ENCODE results near the gene ZNF3. TPM values are rescaled to one million over a fixed set of nuclear protein-coding genes. Genes with fewer than 3 reads are reported as not detected.

The ZNF3 gene
- total and polyA plus RNA-seq, 9 of the 15 experiments (the other 6 are each of a cell fraction or from before 2014, with no cell fraction given) = 30.0 to 64.9 (median 51.5) TPM

DNA sequence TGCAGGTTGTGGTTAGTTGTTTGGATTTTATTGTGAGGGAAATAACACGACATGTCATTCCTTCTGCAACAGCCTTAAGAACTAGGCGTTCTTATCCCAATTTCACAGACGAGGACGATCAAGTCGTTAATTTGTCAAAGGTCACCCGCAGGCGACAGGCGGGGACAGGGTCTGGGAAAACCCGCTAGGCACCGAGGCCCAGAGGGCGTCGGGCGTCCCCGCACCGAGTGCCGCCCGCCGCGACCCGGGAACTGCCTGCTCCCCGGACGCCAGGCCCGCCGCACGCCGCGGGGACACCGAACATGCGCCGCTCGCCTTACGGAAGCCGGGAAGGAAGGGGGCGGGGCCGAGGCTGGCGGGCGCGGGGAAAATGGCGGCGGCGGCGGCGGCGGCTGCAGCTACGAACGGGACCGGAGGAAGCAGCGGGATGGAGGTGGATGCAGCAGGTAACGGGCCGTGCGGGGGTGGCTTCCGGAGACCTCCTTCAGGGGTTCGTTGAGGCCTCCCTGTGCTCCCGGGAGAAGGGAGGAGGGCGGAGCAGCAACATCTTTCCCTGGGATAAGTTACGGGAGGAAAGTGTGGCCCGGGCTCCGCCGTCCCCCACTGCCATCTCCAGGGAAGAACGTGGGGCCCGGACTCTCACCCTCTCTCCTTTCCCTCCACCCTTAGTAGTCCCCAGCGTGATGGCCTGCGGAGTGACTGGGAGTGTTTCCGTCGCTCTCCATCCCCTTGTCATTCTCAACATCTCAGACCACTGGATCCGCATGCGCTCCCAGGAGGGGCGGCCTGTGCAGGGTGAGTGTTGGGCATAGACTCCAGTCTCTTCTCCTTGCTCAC is 7.3 kb upstream of the ZNF3 start, which contains the start of gene COPS6 (continued):
- TF ChIP-seq BRD4 (IDR thresholded peaks at IDR 0.05) (peak; percentile 78), HSF4 (CRISPR knock-in tag; IDR thresholded peaks at IDR 0.05; ENCODE audit: borderline replicate concordance) (no peak), SMARCA5 (IDR thresholded peaks at IDR 0.05) (no peak), POLR2G (IDR thresholded peaks at IDR 0.05; ENCODE audit: low read depth, low read length) (peak; percentile 99), ZBTB17 (CRISPR knock-in tag; IDR thresholded peaks at IDR 0.05) (peak; percentile 82), SIN3B (IDR thresholded peaks at IDR 0.05; ENCODE audit: low read depth) (peak; percentile 88), RBM14 (IDR thresholded peaks at IDR 0.05; ENCODE audit: borderline replicate concordance, insufficient read depth, low read depth, low read length) (no peak), HMG20A (CRISPR knock-in tag; conservative IDR thresholded peaks at IDR 0.05) (no peak), MECOM (CRISPR knock-in tag; IDR thresholded peaks at IDR 0.05) (peak; percentile 34; the same call in 1 of the 2 replicates), JUN (IDR thresholded peaks at IDR 0.05; ENCODE audit: borderline replicate concordance, low read depth, low read length) (0 out of 2 replicates have a peak, but pooled peaks have one; percentile 46), JUN (CRISPR knock-in tag; IDR thresholded peaks at IDR 0.05; ENCODE audit: borderline replicate concordance) (peak; percentile 98), ZKSCAN8 (CRISPR knock-in tag; IDR thresholded peaks at IDR 0.05) (no peak), CBX2 (IDR thresholded peaks at IDR 0.05; ENCODE audit: insufficient read depth, low read length, poor library complexity, severe bottlenecking) (no peak), ZNF785 (CRISPR knock-in tag; IDR thresholded peaks at IDR 0.05) (no peak), ZNF197 (CRISPR knock-in tag; IDR thresholded peaks at IDR 0.05; ENCODE audit: low read depth) (no peak), MAFK (IDR thresholded peaks at IDR 0.05; ENCODE audit: low read length) (no peak), RNF2 (IDR thresholded peaks at IDR 0.05) (peak; percentile 90), MEF2A (IDR thresholded peaks at IDR 0.05; ENCODE audit: control insufficient read depth, low read depth, low read length) (no peak), BCL6 (CRISPR knock-in tag; IDR thresholded peaks at IDR 0.05) (no peak)
- TF ChIP-seq, protein P1, sequence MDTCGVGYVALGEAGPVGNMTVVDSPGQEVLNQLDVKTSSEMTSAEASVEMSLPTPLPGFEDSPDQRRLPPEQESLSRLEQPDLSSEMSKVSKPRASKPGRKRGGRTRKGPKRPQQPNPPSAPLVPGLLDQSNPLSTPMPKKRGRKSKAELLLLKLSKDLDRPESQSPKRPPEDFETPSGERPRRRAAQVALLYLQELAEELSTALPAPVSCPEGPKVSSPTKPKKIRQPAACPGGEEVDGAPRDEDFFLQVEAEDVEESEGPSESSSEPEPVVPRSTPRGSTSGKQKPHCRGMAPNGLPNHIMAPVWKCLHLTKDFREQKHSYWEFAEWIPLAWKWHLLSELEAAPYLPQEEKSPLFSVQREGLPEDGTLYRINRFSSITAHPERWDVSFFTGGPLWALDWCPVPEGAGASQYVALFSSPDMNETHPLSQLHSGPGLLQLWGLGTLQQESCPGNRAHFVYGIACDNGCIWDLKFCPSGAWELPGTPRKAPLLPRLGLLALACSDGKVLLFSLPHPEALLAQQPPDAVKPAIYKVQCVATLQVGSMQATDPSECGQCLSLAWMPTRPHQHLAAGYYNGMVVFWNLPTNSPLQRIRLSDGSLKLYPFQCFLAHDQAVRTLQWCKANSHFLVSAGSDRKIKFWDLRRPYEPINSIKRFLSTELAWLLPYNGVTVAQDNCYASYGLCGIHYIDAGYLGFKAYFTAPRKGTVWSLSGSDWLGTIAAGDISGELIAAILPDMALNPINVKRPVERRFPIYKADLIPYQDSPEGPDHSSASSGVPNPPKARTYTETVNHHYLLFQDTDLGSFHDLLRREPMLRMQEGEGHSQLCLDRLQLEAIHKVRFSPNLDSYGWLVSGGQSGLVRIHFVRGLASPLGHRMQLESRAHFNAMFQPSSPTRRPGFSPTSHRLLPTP (IDR thresholded peaks at IDR 0.05; ENCODE audit: borderline replicate concordance, extremely low read depth, insufficient read length) = no peak
- TF ChIP-seq, protein P2, sequence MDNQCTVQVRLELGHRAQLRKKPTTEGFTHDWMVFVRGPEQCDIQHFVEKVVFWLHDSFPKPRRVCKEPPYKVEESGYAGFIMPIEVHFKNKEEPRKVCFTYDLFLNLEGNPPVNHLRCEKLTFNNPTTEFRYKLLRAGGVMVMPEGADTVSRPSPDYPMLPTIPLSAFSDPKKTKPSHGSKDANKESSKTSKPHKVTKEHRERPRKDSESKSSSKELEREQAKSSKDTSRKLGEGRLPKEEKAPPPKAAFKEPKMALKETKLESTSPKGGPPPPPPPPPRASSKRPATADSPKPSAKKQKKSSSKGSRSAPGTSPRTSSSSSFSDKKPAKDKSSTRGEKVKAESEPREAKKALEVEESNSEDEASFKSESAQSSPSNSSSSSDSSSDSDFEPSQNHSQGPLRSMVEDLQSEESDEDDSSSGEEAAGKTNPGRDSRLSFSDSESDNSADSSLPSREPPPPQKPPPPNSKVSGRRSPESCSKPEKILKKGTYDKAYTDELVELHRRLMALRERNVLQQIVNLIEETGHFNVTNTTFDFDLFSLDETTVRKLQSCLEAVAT (IDR thresholded peaks at IDR 0.05) = no peak
- TF ChIP-seq, protein P3, sequence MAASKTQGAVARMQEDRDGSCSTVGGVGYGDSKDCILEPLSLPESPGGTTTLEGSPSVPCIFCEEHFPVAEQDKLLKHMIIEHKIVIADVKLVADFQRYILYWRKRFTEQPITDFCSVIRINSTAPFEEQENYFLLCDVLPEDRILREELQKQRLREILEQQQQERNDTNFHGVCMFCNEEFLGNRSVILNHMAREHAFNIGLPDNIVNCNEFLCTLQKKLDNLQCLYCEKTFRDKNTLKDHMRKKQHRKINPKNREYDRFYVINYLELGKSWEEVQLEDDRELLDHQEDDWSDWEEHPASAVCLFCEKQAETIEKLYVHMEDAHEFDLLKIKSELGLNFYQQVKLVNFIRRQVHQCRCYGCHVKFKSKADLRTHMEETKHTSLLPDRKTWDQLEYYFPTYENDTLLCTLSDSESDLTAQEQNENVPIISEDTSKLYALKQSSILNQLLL (CRISPR knock-in tag; IDR thresholded peaks at IDR 0.05; ENCODE audit: borderline replicate concordance) = no peak
